Adrenal gland (tissue), 5 donors: Measurements from ENCODE around the gene NRXN2.

Experiments used
- CTCF ChIP-seq, 6 experiments: fragments of 450-650 bp in 4 of 6; fragments of 200-600 bp in 2 of 6; sonication (generic) in 1 of 6; IDR thresholded peaks; 1 replicate in 5 of 6; 2 replicates in 1 of 6; pipeline versions ENCODE4 v1.5.1 to v1.8.0; 2016 to 2021; ENCODE audit warnings: antibody characterized with exemption in 6 of 6, mild to moderate bottlenecking in 2 of 6, moderate library complexity in 1 of 6
- POLR2A ChIP-seq, 2 donors: fragments of 450-650 bp; IDR thresholded peaks; one replicate each; pipeline ENCODE4 v1.6.1; 2017; ENCODE audit warnings: antibody characterized with exemption in 2 of 2, mild to moderate bottlenecking in 2 of 2, moderate library complexity in 1 of 2
- donor health status: DM: no; HTN: no; CAD: no.

DNA sequence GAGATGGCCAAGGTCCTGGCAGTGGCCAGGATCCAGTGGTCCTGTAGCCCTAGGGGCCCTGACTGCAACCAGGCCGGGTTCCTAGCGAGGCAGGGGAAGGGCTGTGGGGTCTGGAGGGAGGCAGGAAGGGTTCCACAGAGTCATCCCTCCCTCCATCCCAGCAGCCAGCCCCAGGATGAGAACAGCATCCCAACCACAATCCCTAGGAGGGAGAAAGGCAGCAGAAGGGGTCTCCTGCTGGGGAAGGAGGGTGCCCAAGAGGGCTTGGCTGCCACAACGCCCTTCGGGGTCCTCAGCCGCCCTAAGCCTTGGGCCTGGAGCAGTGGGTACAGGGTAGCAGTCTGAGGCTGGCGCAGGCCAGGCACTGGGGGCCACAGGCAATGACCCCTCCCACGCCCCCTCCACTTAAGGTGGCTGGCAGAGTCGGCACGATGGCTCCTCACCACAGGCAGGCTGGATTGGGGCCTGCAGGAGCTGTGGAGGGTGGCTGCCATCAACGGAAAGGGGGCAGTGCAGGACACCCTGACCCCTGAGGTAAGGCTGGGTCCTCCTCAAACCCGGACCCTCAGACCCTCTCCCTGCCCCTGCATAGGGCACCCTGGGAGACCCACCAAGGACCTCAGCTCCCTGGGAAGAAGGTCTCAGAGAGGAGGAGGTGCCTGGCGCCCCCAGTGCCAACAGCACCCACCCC lies 124.7 kb downstream of the NRXN2 start:
- TF ChIP-seq CTCF (IDR thresholded peaks at IDR 0.05) (no peak), POLR2A (IDR thresholded peaks at IDR 0.05) (no peak)
